NCI-H345 treated with DMSO at 0.1 percent for 48 hours (cell line): ENCODE results near the gene MRC1.

Experiments used
- DNase-seq: peaks from one replicate; lab custom pipeline; 2025; ENCODE audit not compliant: unreplicated experiment; lab: John Stamatoyannopoulos, UW

The MRC1 gene

DNA sequence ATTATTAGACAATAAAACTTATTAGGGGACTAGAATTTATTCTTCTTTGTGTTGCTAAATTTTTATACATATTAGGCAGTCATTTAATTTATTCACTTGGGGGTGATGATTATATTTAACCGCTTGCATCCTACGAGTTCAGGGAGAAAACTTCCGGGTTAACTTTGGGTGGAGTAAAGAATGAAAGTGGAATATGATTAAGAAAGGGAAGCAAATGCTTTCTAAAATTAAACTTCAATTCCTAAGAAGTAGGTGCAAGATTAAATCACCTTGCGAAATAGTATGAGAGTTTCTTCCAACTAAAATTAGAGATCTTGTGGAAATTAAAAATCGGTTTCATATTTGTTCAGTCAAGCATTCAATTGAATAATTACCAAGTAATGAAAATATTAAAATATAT is 33.5 kb downstream of the MRC1 start:
- DNase-seq = no peak

DNA sequence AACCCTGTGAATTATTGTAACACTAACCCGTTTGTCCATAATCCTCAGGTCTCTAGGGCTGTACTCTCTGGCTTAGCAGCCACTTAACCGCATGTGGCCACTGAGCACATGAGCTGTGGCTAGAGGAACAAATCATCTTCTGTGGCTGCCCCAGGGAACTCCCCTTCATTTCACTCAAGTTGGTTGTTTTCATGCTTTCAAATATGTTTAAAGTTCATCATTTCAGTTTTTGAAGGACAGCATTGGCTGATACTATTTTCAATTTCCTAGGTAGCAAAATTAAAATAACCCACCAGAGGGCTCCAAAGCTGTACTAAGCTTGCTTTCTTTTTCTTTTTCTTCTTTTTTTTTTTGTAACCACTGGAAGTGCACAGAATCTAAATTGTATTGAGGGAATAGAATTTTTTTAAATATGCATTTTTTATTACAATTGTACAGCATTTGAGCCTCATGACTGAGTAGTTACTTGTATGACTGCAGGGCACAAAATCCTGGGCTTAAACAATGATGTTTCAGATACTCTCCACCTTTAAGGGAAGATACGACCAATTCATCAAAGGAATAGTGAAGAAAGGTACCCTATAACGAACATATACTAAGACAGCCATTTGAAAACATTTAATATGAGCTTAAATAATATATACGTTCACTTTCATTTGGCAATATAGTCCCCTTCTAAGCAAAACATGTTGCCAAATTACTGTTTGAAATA is 38.6 kb downstream of the MRC1 start:
- no peak for DNase-seq

DNA sequence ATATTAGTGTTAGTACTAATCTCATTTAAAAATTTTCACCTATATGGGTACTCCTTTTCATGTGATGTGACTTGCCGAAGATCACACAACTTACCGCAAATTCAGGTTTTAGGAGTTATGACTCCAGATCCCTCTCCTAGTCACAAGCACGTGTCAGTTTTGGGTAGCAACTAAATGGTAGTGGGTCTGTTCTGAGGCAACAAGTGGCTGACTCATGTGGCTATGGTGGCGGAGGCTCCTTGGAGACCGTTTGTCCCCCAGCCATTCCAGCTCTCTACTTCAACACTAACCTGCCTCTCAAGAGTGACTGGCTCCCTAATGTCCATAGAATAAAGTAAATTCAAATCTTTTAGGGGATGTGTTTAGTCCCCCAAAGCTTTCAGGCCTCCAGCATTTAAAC is 39.5 kb downstream of the MRC1 start:
- DNase-seq = no peak

DNA sequence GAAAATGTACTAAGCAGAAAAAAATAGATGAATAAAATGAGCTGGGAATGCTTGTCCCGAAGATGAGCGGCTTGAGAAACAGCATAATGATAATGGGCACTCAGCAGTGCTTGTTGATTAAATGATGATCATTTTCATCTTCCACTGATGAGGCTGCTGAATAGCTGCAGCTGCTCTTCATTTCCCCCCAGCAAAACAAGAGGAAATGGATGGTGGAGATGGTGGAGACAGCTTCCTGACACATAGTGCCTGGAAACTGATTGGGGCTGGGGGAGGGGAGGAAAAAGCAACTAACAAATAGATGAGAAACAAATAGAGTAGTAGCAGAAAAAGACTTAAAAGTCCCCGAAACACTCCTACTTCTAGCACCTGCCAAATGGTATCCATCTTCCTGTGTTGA is 41.4 kb downstream of the MRC1 start:
- no peak for DNase-seq

- no peak for DNase-seq
These were observed 42.5 kb downstream of the MRC1 start for GRCh38 chr10:17851611-17852010.

- no peak for DNase-seq
These were observed 45.0 kb downstream of the MRC1 start for GRCh38 chr10:17854044-17854652.

- DNase-seq = no peak
These were observed 47.9 kb downstream of the MRC1 start for GRCh38 chr10:17857040-17857439.

DNA sequence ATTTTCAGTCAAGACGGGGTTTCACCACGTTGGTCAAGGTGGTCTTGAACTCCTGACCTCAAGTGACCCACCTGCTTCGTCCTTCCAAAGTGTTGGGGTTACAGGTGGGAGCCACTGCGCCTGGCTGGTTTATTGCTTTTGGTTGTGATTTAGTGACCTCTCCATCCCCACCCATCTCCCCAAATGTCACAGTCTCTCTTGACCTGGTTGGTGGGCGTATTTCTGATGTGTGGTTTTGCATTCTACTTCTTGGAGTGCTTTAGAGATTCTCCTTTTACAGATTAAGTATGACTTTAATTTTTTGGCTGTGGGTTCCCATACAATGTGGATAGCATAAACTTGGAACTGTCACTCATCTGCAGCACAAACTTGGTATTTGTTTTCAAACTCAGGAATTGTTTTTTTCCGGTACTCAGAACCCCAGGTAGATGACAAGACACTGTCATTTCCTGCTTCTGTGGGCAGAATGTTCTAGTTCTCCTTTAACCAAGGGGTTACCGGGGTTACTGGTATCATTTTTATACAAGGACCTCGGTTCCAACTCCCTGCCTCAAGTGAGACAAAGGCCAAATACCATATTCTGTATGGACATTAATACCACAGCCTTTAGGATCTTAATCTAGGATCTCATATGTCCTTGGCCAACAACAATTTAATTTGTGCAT is 50.5 kb downstream of the MRC1 start:
- DNase-seq = no peak

GRCh38 chr10:17861760-17862159 is 52.6 kb downstream of the MRC1 start:
- no peak for DNase-seq

GRCh38 chr10:17865351-17865750 is 56.2 kb downstream of the MRC1 start:
- DNase-seq = no peak

- DNase-seq = no peak
These were observed 57.2 kb downstream of the MRC1 start for GRCh38 chr10:17866346-17866745.

DNA sequence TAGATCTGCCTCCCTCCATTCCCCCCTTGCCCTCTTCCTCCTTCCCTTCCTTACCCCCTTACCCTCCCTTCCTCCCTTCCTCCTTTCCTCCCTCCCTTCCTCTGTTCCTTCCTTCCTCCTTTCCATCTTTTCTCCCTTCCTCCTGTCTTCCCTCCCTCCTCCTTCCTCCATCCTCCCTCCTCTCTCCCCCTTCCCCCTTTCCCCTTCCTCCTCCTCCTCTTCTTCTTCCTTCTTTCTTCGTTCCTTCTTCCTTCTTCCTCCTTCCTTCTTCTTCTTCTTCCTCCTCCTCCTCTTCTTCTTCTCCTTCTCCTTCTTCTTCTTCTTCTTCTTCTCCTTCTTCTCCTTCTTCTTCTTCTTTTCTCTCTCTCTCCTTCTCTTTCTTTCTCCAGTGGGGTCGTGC is 57.9 kb downstream of the MRC1 start:
- DNase-seq = no peak

GRCh38 chr10:17871036-17871435 is 61.9 kb downstream of the MRC1 start:
- DNase-seq = no peak

GRCh38 chr10:17872191-17873091 is 63.3 kb downstream of the MRC1 start:
- DNase-seq = no peak

- no peak for DNase-seq
These were observed 64.8 kb downstream of the MRC1 start for GRCh38 chr10:17873946-17874345.

- no peak for DNase-seq
These were observed 68.0 kb downstream of the MRC1 start for GRCh38 chr10:17877121-17877520.

DNA sequence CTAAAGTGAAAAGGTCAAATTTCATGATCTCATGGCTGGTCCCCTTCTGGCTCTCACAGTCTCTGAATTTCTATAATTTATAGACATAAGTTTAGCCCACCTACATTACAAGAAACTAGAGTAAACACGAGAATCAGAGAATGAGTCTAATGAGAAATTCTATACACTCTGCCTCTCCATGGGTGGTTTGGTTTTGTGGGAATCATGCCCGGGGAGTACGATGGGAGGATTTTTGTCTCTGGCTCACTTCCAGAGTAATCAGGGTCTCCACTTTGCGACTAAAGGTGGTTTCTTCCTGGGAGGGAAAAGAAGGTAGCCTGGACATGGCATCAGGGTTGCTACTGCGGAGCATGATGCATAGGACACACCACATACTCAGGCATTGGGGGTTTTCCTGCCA is 69.7 kb downstream of the MRC1 start:
- no peak for DNase-seq

- no peak for DNase-seq
These were observed 71.5 kb downstream of the MRC1 start for GRCh38 chr10:17880601-17881000.

DNA sequence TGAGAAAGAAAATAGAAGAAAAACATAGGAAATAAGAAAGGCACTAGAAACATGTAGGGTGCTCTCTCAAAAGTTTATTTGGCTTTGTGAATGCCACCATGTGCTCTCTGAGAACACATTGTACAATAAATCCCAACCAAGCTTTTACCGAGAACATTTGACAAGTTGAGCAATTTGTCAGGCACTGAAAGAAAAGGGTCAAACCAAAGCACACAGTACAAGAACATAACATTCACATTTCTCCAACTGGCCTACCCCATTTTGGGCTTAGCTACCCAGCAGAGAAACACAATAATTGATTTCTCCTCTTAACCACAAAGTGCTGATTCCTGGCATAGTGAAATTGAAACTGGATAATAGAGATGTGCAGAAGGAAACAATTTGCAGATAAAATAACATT is 73.4 kb downstream of the MRC1 start:
- no peak for DNase-seq

- DNase-seq = no peak
These were observed 74.5 kb downstream of the MRC1 start for GRCh38 chr10:17883621-17884020.

GRCh38 chr10:17888189-17888588 is 79.0 kb downstream of the MRC1 start:
- DNase-seq = no peak
